Kidney epithelial cell (primary cell): ENCODE data around the gene GLIS1. TPM values are rescaled to one million over a fixed set of nuclear protein-coding genes. Genes with fewer than 3 reads are reported as not detected.

ENCODE experiments used
- DNase-seq: peaks from one replicate; pipeline ENCODE4 v3.0.0-alpha.2; 2010; ENCODE audit warnings: low read depth
- H3K27me3 ChIP-seq: 2 replicates; pipeline ENCODE4 v1.6.0; 2011; ENCODE audit warnings: low read length; ENCODE audit not compliant: control insufficient read depth, insufficient read depth
- H3K36me3 ChIP-seq: 2 replicates; pipeline ENCODE4 v1.5.1; 2011; ENCODE audit warnings: low read length; ENCODE audit not compliant: control insufficient read depth, insufficient read depth
- H3K4me3 ChIP-seq: 2 replicates; pipeline ENCODE4 v1.5.1; 2011; ENCODE audit warnings: low read depth, mild to moderate bottlenecking, control low read depth, low read length
- total RNA-seq: library from RNA; depleted of rRNA; stranded (reverse); fragments of >200 nt; gene quantifications from 2 replicates; pipeline ENCODE4 v1.2.3, GENCODE V29; 2015
- TF ChIP-seq, protein P1 (sequence below): IDR thresholded peaks from 2 replicates; pipeline ENCODE4 v1.5.1; 2011; ENCODE audit warnings: mild to moderate bottlenecking, moderate library complexity, low read length, control low read depth, inconsistent platforms; ENCODE audit not compliant: insufficient read depth, poor library complexity, severe bottlenecking

GLIS1 gene
- total RNA-seq, 1 donor from 2014 or later, result 0.63 TPM

DNA sequence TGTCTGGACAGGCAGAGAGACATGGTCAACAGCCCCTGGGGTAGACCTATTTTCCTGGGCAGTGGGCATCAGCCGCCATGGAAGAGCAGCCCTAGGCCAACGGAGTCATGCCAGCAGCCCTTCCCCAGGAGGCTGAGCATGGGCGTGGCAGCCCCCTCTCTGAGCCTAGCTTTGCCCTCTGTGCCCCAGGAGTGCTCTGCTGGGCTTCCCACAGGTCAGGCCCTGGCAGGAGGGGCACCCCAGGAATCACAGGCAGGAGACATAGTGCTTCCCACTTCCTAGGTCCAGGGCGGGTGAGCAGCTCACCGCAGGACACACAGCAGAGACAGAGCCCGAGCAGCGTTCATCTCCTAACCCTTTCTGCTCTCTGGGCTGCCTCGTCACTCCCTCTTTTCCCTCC, 132.8 kb downstream of the GLIS1 start:
- H3K4me3 ChIP-seq, result no peak overlapping the region
- TF ChIP-seq, protein P1, sequence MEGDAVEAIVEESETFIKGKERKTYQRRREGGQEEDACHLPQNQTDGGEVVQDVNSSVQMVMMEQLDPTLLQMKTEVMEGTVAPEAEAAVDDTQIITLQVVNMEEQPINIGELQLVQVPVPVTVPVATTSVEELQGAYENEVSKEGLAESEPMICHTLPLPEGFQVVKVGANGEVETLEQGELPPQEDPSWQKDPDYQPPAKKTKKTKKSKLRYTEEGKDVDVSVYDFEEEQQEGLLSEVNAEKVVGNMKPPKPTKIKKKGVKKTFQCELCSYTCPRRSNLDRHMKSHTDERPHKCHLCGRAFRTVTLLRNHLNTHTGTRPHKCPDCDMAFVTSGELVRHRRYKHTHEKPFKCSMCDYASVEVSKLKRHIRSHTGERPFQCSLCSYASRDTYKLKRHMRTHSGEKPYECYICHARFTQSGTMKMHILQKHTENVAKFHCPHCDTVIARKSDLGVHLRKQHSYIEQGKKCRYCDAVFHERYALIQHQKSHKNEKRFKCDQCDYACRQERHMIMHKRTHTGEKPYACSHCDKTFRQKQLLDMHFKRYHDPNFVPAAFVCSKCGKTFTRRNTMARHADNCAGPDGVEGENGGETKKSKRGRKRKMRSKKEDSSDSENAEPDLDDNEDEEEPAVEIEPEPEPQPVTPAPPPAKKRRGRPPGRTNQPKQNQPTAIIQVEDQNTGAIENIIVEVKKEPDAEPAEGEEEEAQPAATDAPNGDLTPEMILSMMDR, result no peak
- no peak for DNase-seq
- H3K36me3 ChIP-seq, result no peaks in the 10 kb centered on the region
- peaks cover 14% of the 10 kb centered on the region for H3K27me3 ChIP-seq

DNA sequence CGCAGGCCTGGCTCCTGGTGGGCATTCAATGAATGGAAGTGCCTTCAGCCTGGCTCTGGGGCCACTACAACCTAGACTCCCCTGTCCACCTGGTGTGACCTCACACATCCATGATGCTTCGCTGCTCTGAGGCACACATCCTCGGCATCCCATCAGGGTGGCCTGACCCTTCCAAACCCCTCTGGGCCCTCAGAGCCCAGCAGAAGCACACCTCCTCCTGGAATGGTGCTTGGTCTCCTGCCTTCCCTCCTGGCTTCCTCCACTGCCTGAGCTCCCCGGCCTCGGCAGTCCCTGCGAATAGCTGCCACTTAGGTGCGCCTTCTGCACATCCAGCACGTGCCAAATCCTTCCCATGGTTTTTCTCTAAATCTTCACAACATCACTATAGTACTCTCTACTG, 133.8 kb downstream of the GLIS1 start:
- Histone ChIP-seq H3K27me3 (peaks cover 14% of the 10 kb centered on the region), H3K36me3 (no peaks in the 10 kb centered on the region), H3K4me3 (no peak overlapping the region)
- TF ChIP-seq, protein P1, result no peak
- no peak for DNase-seq

DNA sequence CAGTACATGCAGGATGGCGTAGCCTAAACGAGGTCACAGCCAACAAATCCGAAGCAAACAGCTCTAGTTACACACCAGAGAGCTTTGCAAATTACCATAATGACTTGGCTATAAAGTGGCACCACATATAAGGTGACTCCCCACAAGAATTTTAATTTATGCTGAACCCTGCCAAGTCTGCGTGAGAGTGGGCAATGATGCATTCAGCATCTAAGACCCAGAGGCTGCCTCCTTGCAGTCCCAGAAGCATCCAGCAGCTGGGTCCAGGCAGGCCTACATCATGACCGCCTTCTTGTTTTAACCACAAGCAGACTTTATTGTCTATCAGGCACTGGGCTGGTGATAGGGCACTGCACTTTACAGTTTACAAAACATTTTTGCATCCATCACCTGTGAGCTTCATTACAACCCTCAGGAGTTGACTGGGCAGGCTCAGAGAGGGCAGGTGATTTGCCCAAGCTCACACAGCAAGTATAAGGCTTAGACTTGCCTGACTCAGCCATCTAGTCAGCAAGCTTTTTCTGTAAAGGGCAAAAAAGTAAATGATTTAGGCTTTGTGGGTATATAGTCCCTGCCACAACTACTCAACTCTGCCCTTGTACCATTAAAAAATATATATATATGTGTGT, 134.6 kb downstream of the GLIS1 start:
- no peak overlapping the region for H3K4me3 ChIP-seq
- TF ChIP-seq, protein P1, result no peak
- H3K27me3 ChIP-seq, result peaks cover 14% of the 10 kb centered on the region
- peak; percentile 14 for DNase-seq
- no peaks in the 10 kb centered on the region for H3K36me3 ChIP-seq

DNA sequence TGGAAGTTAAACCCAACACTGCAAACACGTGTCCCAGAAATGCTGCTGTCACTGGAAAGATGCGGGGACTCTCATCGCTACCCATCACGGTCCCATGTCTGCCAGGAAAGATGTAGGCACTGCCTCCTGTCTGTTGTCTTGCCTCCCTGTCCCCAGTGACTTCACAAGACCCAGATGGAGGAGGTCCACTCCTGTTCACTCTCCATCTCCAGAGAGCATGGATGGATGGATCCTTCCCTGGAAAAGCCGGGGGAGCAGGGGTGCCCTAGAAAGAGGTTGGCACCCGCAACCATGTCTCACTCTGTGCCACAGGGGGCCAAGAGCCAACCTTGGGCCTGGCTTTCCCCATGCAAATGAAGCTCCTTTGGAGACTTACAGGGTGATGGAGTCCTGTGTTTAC, 135.5 kb downstream of the GLIS1 start:
- Histone ChIP-seq H3K4me3 (no peak overlapping the region), H3K27me3 (peaks cover 14% of the 10 kb centered on the region), H3K36me3 (no peaks in the 10 kb centered on the region)
- DNase-seq, result no peak
- TF ChIP-seq, protein P1, result no peak

DNA sequence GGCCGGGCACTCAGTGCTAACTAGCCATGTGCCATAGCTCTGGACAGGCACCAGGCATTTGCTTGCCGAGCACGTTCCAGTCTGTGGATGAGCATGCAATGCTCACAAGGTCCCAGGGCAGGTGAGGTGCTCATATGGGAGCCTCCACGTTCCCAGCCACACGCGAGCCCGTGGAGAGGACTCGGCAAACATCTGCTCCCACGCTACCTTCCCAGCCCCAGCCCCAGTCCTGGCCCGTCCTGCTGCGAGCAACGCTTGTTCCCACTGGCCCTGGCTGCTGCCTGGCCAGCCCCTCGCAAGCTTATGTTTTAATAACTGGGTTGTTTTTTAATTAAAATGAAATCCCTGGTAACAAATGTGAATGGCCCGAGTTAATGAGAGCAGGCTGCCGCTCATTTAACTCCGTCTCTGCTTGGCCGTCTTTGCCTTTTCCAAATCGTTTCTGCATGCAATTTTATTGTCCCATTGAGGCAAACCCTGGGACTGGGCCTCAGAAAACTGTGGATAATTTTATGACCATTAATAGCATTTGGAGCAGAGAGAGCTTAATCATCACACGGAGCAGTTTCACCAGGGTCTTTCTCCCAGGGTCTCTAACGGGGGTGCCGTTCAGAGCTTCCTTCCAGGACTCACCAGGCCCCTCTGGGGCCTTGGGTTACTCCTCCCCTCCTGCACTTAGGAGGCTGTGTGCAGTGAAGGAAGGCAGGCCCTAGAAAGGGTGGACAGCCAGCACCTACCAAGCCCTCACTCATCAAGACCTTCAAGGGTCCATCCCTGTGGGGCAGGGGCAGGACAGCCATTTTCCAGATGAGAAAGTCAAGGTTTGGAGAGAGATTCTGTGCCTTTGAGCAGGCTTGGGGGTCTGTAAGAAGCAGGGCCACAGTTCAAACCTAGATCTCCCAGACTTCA, 136.8 kb downstream of the GLIS1 start:
- Histone ChIP-seq H3K36me3 (no peaks in the 10 kb centered on the region), H3K27me3 (peaks cover 14% of the 10 kb centered on the region), H3K4me3 (no peak overlapping the region)
- TF ChIP-seq, protein P1, result no peak
- DNase-seq, result no peak
